NT2/D1 (cell line): ENCODE measurements around the gene FBL.

ENCODE experiments used
- DNase-seq: peaks from one replicate; pipeline ENCODE4 v3.0.0-alpha.2; 2011; ENCODE audit warnings: low read depth, low spot score
- H3K27me3 ChIP-seq: 2 replicates; pipeline ENCODE4 v1.6.0; 2011; ENCODE audit warnings: mild to moderate bottlenecking; ENCODE audit not compliant: insufficient read length, insufficient read depth
- H3K36me3 ChIP-seq: 2 replicates; pipeline ENCODE4 v1.6.1; 2011; ENCODE audit warnings: mild to moderate bottlenecking, low read length, mixed read lengths; ENCODE audit not compliant: insufficient read depth, insufficient read length
- H3K4me1 ChIP-seq: 2 replicates; pipeline ENCODE4 v1.5.1; 2011; ENCODE audit not compliant: insufficient read depth, insufficient read length
- H3K4me3 ChIP-seq: 2 replicates; pipeline ENCODE4 v1.5.1; 2011; ENCODE audit warnings: low read depth; ENCODE audit not compliant: insufficient read length
- H3K9ac ChIP-seq: 2 replicates; pipeline ENCODE4 v1.6.0; 2011; ENCODE audit warnings: low read depth; ENCODE audit not compliant: insufficient read length
- H3K9me3 ChIP-seq: 2 replicates; pipeline ENCODE4 v1.5.1; 2011; ENCODE audit warnings: mild to moderate bottlenecking, low read length; ENCODE audit not compliant: insufficient read depth
- SUZ12 ChIP-seq: IDR thresholded peaks from 2 replicates; pipeline ENCODE4 v1.6.1; 2011; ENCODE audit not compliant: insufficient read length, insufficient read depth; ENCODE audit errors: extremely low read depth
- YY1 ChIP-seq: IDR thresholded peaks from 2 replicates; pipeline ENCODE4 v1.6.1; 2011; ENCODE audit not compliant: insufficient read length, insufficient read depth
- ZNF274 ChIP-seq: IDR thresholded peaks from 2 replicates; pipeline ENCODE4 v1.6.1; 2011; ENCODE audit warnings: mild to moderate bottlenecking, low read depth, low read length

The FBL gene

DNA sequence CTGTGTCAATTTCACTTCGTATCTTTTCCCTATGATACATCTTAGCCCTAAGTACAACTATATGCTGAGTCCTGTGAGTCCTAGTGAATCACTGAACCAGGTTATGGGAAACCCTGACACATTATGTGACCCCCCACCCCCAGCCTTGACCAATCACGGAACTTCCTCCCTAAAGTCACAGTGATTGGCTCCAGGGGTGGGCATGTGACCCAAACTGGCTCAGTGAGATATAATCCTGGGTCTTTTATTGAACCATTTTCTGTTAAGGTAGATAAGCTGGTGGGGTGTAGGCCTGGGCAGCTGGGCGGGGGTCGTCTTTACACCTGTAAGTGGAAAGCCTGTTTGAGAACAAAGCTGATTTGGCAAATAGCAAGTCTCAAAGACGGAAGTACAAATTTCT is 19.8 kb upstream of the FBL start:
- Histone ChIP-seq H3K9ac (no peak overlapping the region), H3K27me3 (no peaks in the 10 kb centered on the region), H3K36me3 (no peaks in the 10 kb centered on the region), H3K4me3 (no peak overlapping the region), H3K4me1 (peaks cover 4% of the 10 kb centered on the region), H3K9me3 (no peaks in the 10 kb centered on the region)
- TF ChIP-seq SUZ12 (no peak), ZNF274 (no peak), YY1 (no peak)
- DNase-seq: no peak

- TF ChIP-seq SUZ12 (no peak), YY1 (no peak), ZNF274 (no peak)
- Histone ChIP-seq H3K36me3 (no peaks in the 10 kb centered on the region), H3K9me3 (no peaks in the 10 kb centered on the region), H3K4me1 (peaks cover 2% of the 10 kb centered on the region), H3K4me3 (no peak overlapping the region), H3K9ac (no peak overlapping the region), H3K27me3 (no peaks in the 10 kb centered on the region)
- no peak for DNase-seq
These were observed 19.0 kb upstream of the FBL start for GRCh38 chr19:39865186-39865585.

DNA sequence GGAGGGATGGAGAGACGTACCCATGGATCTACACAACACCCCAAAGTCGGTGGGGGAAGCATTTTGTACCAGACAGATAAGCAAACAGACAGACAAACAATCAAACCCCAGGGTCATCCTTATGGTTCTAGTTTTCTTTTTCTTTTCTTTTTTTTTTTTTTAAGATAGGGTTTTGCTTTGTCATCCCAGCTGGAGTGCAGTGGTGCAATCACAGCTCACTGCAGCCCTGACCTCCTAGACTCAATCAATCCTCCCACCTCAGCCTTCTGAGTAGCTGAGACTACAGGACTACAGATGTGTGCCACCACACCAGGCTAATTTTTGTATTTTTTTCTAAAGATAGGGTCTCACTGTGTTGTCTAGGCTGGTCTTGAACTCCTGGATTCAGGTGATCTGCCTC is 17.9 kb upstream of the FBL start:
- Histone ChIP-seq H3K27me3 (no peaks in the 10 kb centered on the region), H3K9ac (no peak overlapping the region), H3K36me3 (no peaks in the 10 kb centered on the region), H3K4me1 (no peaks in the 10 kb centered on the region), H3K4me3 (no peak overlapping the region), H3K9me3 (no peaks in the 10 kb centered on the region)
- DNase-seq: no peak
- no peak for TF ChIP-seq YY1
- TF ChIP-seq SUZ12: no peak

DNA sequence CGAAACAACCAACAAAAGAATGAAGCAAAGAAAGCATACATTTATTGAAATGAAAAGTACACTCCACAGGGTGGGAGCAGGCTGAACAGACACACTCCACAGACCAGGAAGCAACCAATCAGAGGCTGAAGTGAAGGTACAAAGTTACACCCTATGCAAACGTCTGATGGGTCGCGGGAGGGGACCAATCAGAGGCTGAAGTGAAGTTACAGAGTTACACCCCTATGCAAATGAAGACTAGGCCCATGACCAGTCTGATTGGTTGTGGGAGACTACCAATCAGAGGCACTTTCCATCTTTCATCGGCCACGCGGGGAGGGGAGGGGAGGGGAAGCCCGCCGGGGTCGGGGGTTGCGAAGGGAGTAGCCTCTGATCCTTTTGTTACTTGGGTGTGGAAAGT is 12.4 kb upstream of the FBL start:
- Histone ChIP-seq H3K4me1 (no peaks in the 10 kb centered on the region), H3K36me3 (no peaks in the 10 kb centered on the region), H3K9ac (no peak overlapping the region), H3K4me3 (no peak overlapping the region), H3K9me3 (no peaks in the 10 kb centered on the region; the same call in 1 of the 2 replicates), H3K27me3 (no peaks in the 10 kb centered on the region)
- no peak for DNase-seq
- TF ChIP-seq SUZ12: no peak

DNA sequence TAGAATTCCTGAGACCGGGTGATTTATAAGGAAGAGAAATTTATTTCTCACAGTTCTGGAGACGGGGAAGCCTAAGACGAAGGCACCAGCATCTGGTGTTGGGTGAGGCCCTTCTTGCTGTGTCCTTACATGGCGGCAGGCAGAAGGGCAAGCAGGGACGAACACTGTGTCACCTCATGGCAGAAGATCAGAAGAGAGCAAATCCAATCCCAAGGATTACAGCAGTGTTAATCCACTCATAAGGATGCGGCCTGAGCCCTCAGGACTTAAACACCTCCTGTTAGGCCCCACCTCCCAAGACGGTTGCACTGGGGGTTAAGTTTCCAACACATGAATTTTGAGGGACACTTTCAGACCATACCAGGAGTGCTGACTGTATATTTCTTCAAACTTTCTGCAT is 6.7 kb upstream of the FBL start:
- Histone ChIP-seq H3K9ac (no peak overlapping the region), H3K4me3 (no peak overlapping the region), H3K36me3 (no peaks in the 10 kb centered on the region), H3K27me3 (no peaks in the 10 kb centered on the region), H3K9me3 (no peaks in the 10 kb centered on the region), H3K4me1 (no peaks in the 10 kb centered on the region)
- TF ChIP-seq SUZ12 (no peak), ZNF274 (no peak), YY1 (no peak)
- no peak for DNase-seq

DNA sequence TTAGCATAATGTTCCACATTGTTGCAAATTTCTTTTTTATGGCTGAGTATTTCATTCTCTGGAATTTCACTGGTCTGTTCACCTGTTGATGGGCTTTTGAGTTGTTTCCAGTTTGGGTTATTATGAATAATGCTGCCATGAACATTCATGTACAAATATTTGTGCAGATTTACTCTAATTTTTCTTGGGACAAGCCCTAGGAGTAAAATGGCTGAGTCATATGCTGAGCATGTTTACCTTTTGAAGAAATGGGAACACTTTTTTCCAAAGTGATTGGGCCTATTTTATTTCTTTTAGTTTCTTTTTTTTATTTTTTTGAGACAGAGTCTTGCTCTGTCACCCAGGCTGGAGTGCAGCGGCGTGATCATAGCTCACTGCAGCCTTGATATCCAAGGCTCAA is 4.7 kb upstream of the FBL start:
- TF ChIP-seq ZNF274 (no peak), YY1 (no peak), SUZ12 (no peak)
- H3K4me1 ChIP-seq: peaks cover 2% of the 10 kb centered on the region
- no peaks in the 10 kb centered on the region for H3K9me3 ChIP-seq
- H3K36me3 ChIP-seq: no peaks in the 10 kb centered on the region
- no peak overlapping the region for H3K4me3 ChIP-seq
- DNase-seq: no peak
- H3K9ac ChIP-seq: no peak overlapping the region
- no peaks in the 10 kb centered on the region for H3K27me3 ChIP-seq

DNA sequence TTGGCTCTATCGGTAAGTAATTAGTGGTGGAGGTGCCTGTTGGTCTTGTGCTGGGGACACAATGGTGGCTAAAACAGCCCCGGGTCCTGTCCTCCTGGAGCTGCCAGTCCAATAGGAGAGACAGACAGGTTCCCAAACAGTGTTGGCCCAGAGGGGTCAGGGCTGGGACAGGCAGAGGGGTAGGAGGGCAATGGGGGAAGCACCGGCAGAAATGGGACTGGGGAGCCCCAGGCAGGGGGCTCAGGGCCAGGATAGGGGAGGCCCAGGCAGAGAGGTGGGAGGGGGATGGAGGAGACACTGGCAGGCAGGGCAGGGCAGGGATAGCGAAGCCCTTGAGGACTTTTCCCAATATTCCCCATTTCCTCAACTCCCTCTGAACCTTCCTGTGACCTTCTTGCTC is 2.2 kb upstream of the FBL start:
- Histone ChIP-seq H3K4me1 (peaks cover 2% of the 10 kb centered on the region), H3K27me3 (no peaks in the 10 kb centered on the region), H3K9me3 (no peaks in the 10 kb centered on the region), H3K9ac (no peak overlapping the region), H3K36me3 (no peaks in the 10 kb centered on the region), H3K4me3 (no peak overlapping the region)
- no peak for DNase-seq
- TF ChIP-seq SUZ12 (no peak), ZNF274 (no peak)

GRCh38 chr19:39847525-39847924 is 1.3 kb upstream of the FBL start:
- DNase-seq: no peak
- Histone ChIP-seq H3K9ac (no peak overlapping the region), H3K4me1 (peaks cover 2% of the 10 kb centered on the region), H3K27me3 (no peaks in the 10 kb centered on the region), H3K4me3 (no peak overlapping the region), H3K9me3 (no peaks in the 10 kb centered on the region), H3K36me3 (peaks cover 3% of the 10 kb centered on the region)
- TF ChIP-seq SUZ12: no peak
- no peak for TF ChIP-seq YY1
- no peak for TF ChIP-seq ZNF274
